Epithelial cell of proximal tubule (primary cell): Measurements from ENCODE around the gene USP34. TPM values are rescaled to one million over a fixed set of nuclear protein-coding genes. Genes with fewer than 3 reads are reported as not detected.
"Not testable (repeated sequence)": the region's sequence is repeated elsewhere in the genome, so short reads cannot be mapped to it uniquely, and the experiment has no call there.

Experiments used
- DNase-seq: peaks from one replicate; pipeline ENCODE4 v3.0.0-alpha.2; 2011; ENCODE audit warnings: low read depth
- H3K4me3 ChIP-seq: 2 replicates; pipeline ENCODE4 v1.5.1; 2011; ENCODE audit warnings: low read depth, mild to moderate bottlenecking, low read length
- total RNA-seq: library from RNA; depleted of rRNA; stranded (reverse); fragments of >200 nt; gene quantifications from 2 replicates; pipeline ENCODE4 v1.2.3, GENCODE V29; 2015
- TF ChIP-seq, protein P1 (sequence below): conservative IDR thresholded peaks from 2 replicates; pipeline ENCODE4 v1.5.1; 2012; ENCODE audit warnings: low read depth, mild to moderate bottlenecking, low read length

The USP34 gene
- total RNA-seq, 1 donor from 2014 or later = 54.1 TPM

DNA sequence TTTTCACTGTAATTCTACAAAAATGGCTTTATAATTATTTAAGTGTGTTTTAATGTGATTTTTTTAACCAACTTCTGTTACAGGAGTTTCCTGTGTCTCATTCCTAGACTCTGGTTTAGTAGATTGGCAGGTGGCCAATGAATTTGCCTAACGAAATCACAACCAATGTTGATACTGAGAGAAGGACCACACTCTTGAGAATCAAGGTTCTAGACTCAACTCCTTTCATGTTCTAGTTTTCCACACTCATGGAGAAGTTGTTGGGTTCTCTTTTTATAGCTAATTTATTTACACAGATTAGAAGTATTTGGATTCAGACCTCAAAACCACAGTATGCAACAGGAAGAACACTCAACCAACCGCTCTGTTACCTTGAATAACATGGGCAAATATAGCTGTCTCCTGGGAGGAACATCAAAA lies 22.6 kb upstream of the USP34 start:
- DNase-seq = no peak
- H3K4me3 ChIP-seq = no peak overlapping the region
- TF ChIP-seq, protein P1, sequence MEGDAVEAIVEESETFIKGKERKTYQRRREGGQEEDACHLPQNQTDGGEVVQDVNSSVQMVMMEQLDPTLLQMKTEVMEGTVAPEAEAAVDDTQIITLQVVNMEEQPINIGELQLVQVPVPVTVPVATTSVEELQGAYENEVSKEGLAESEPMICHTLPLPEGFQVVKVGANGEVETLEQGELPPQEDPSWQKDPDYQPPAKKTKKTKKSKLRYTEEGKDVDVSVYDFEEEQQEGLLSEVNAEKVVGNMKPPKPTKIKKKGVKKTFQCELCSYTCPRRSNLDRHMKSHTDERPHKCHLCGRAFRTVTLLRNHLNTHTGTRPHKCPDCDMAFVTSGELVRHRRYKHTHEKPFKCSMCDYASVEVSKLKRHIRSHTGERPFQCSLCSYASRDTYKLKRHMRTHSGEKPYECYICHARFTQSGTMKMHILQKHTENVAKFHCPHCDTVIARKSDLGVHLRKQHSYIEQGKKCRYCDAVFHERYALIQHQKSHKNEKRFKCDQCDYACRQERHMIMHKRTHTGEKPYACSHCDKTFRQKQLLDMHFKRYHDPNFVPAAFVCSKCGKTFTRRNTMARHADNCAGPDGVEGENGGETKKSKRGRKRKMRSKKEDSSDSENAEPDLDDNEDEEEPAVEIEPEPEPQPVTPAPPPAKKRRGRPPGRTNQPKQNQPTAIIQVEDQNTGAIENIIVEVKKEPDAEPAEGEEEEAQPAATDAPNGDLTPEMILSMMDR = no peak

DNA sequence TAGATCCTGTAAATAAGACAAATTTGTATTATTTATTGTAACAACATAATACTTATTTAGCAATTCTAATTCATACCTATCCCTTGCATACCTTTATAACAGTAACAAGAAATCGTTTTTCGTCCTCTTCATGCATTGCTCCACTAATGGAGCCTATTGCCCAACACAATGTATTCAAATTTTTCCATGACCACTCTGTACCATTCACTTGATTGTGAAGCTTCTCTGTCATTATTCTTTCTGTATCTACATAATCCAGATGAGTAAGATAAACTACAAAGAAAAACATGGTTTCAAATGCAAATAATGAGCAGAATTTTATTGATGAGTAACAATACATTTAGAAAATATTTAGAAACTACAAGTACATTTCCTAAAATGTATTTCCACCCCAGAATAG lies 21.6 kb upstream of the USP34 start:
- TF ChIP-seq, protein P1 = no peak
- no peak for DNase-seq
- no peak overlapping the region for H3K4me3 ChIP-seq

DNA sequence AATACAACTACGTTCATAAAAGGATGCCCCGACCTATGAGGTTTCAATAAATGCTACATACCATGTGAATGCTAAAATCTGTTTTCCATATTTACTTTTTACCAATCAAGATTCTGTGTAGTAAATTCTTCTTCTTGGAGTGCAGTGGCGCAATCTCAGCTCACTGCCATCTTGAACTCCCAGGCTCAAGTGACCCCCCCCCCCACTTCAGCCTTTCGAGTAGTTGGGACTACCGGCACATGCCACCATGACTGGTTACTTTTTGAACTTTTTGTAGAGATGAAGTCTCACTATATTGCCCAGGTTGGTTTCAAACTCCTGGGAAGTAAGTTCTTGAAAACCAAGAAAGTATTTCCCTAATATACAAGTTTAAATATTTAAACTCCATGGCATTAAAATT lies 14.4 kb upstream of the USP34 start:
- H3K4me3 ChIP-seq = no peak overlapping the region
- DNase-seq = no peak
- TF ChIP-seq, protein P1 = no peak

DNA sequence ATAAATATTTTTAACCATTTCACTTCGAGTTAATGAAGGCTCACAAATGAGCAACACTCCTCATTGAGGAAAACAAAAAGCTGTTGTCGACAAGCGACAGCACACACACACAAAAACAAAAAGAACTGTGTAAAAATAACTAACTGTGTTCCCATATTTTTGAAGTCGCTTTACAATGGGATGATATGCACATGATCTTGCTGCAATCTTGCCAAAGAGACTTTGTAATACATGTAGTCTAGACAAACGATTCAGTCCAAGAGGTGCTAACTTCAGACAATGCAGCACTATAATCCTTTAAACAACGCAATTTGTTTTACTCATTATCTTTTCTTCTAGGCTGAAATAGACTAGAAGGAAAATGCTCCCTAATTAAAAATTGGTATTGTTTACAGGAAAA lies 7.2 kb upstream of the USP34 start:
- DNase-seq = no peak
- TF ChIP-seq, protein P1 = no peak
- no peak overlapping the region for H3K4me3 ChIP-seq

DNA sequence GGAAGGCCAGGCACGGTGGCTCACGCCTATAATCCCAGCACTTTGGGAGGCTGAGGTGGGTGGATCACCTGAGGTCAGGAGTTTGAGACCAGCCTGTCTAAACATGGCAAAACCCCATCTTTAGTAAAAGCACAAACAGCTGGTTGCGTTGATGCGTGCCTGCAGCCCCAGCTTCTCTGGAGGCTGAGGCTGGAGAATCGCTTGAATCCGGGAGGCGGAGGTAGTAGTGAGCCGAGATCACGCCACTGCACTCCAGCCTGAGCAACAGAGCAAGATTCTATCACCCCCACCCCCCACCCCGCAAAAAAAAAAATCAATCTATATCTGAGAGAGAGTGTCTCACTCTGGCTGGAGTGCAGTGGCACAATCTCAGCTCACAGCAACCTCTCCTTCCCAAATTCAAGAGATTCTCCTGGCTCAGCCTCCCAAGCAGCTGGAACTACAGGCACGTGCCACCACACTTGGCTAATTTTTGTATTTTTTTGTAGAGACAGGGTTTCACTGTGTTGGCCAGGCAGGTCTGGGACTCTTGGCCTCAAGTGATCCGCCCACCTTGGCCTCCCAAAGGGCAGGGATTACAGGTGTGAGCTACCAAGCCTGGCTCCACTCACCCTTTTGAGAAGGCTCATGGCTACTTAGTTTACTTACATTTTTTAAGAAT lies 6.2 kb upstream of the USP34 start:
- H3K4me3 ChIP-seq, DNase-seq: not testable (repeated sequence)

DNA sequence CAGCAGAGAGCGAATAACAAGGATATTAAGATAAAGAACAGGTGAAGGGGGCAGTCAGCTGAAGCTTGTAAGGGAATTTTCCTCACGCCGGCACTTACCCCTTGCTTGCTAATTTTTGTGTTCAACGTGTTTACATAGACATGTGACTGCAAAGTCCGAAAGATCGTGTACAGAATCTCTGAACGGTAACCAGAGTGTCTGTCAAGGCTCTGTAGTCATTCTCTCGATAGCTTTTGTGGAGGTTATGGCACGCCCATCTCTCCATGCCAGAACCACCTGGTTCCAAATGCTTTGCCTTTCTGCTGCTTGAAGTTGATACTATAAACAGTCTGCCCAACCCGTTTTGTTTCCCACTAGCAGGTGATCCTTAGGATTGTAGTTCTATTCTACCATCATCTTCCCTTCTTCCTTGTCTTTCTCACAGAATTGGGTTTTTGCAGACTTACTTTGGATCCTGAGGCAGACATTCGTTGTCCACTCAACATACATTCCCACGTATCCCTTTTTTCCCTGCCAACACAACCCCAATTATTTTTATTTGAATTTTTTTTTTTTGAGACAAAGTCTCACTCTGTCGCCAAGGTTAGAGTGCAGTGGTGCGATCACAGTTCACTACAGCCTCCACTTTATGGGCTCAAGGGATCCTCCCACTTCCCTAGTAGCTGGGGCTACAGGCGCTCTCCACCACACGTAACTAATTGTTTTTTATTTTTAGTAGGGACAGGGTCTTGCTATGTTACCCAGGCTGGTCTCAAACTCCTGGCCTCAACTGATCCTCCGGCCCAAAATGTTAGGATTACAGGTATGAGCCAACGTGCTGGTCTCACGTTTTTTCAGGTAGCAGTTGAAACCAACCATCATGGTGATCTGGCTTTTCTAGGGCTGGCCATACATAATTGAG lies 1.3 kb upstream of the USP34 start:
- TF ChIP-seq, protein P1 = no peak
- peak overlapping the region; percentile 97 for H3K4me3 ChIP-seq
- DNase-seq = no peak

DNA sequence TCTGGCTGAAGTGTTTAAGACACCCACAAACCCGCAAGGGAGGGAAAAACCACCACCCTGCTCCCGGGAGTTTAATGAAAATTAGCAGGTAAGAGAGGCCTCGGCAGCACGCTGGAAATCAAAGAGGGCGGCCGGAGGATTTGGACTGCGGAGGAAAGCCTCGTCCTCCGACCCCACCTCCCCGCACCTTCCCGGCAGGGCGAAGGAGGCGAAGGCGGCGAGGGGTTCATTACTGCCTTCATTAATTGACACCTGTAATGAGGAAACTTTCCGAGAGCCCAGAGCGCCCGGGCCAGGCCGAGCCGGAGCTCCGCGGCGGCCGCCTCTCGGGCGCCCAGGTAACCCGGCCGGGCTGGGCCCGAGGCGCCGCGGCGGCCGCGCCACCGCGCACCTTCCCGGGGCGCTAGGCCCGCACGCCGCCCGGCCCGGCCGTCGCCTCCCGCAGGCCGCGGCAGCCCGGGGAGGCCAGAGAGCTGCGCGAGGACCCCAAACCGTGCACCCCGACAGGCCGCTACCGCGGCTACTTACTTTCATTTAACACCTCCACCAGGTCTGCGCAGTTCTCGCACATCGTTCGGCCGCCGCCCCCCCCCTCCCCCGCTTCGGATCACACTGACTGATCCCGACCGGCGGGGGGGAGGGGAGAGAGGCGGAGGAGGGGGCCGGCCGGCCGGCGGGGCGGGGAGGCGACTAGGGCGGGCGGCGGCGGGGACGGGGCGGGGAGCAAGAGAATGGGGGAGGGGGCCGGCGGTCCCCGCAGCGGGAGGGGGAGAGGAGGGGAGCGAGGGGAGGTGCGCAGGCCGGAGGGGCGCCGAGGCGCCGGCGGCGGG lies 550 bp downstream of the USP34 start:
- peak overlapping the region; percentile 97 for H3K4me3 ChIP-seq
- DNase-seq = no peak
- TF ChIP-seq, protein P1 = no peak
